HT1080 (cell line): ENCODE measurements around the gene ISLR. TPM values are rescaled to one million over a fixed set of nuclear protein-coding genes. Genes with fewer than 3 reads are reported as not detected.

Experiments used
- DNase-seq: peaks from one replicate; pipeline ENCODE4 v3.0.0-alpha.2; 2015; ENCODE audit warnings: low read depth
- small RNA-seq: library from RNA; depleted of rRNA; stranded (forward); fragments of <200 nt; gene quantifications from one replicate; pipeline ENCODE3, GENCODE V24; 2014
- total RNA-seq: library from RNA; depleted of rRNA; stranded (reverse); fragments of >200 nt; shearing (Covaris generic); gene quantifications from 2 replicates; pipeline ENCODE4 v1.2.3, GENCODE V29; 2014; rRNA removed

The ISLR gene
- total RNA-seq, 1 experiment from 2014 or later: 0.05 TPM

DNA sequence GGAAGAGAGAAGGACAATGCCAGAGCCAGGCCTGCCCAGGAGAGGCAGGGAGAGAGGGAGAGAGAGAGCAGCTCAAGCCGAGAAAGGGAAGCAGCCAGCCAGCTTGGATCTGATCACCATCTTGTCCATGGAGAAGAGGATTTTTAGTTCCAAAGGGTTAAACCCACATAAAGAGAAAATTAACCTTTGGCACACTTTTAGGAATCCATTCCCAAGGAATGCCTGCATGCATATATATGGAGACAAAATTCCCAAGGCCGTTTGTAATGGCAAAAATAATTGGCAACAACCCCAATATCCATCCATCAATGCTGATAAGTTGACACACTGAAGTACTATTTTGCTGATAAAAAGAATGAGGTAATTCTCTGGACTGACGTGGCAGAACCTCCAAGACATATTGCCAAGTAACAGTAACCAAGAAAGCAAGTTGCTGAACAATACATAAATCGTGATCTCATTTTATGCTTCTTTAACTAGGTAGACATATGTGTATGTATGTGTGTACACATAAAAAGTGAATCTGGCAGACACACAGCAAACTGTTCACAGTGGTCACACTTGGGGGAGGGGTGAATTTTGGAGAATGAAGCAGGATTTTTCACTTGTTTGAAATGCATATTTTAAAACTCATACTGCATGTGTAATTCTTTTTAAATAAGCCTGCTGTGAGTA lies 36.6 kb downstream of the ISLR start:
- no peak for DNase-seq

DNA sequence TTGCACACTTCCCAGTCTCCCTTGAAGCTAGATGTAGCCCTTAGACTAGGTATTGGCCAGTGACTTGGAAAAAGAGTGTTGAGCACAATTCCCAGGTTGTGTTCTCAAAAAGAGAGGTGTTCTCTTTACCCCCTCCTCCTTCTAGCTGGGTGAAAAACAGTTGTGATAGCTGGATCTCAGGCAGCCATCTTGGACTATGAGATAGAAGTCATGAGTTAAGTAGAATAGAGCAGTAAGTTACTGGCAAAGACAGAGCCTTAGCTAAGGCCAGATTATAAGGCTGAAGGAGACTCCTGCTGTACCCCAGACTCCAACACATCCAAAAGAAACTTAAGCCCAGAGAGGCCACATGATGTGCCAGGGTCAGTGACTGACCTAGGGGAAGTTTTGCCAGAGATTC lies 37.2 kb downstream of the ISLR start:
- no peak for DNase-seq

DNA sequence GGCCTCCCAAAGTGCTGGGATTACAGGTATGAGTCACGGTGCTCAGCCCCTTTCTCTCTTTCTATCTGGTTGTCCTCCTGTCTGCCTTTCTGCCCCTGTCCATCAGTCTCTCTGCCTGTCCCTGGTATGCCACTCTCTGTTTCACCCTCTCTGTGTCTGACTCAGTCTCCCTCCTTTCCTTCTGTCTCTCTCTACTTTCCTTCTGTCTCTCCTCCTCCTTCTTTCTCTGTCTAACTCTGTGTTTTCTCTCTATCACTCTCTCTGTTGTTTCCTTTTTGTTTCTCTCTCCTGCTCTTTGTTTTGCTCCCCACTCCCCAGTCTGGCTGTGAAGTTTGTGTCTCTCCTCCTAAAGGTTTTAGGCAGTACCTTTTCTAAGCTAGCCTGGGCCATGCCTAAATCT lies 38.1 kb downstream of the ISLR start:
- DNase-seq: no peak

DNA sequence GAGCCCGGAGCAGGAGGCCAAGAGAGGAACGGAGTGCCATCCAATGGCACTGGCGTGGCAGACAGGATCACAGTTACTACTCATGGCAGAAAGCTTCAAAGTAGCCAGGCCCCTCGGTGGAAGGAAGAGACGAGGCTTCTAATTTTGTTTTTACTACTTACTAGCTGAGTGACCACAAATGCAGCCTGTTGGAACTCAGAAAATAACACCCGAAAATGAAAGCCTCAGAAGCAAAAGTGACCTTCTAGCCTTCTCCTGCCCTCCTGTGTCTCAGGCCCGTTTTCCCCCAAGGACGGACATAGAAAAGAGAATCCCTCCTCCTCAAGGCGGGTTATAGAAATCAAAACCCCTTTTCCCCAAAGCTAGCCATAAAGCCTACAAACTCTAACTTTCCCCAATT lies 39.0 kb downstream of the ISLR start:
- no peak for DNase-seq

DNA sequence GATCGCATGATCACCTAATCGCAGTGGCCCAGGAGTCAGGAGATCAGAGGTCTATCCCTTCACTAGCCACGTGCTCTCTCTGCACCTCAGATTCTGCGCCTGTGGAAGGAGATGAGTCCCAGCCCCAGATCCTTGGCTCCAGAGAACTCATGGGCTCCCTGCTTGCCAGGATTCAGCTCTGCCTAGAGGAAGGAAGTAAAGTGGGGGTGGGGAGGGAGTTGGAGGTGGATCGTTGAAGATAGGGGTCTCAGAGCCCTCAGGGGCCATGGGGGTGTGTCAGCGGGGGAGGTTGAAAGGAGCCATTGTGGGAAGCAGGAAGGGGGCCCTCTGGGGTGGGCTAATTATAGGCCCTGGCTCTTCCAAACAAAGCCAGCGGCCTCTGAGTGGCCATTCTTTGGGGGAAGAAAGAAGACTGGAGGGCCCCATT lies 40.4 kb downstream of the ISLR start:
- DNase-seq: no peak

DNA sequence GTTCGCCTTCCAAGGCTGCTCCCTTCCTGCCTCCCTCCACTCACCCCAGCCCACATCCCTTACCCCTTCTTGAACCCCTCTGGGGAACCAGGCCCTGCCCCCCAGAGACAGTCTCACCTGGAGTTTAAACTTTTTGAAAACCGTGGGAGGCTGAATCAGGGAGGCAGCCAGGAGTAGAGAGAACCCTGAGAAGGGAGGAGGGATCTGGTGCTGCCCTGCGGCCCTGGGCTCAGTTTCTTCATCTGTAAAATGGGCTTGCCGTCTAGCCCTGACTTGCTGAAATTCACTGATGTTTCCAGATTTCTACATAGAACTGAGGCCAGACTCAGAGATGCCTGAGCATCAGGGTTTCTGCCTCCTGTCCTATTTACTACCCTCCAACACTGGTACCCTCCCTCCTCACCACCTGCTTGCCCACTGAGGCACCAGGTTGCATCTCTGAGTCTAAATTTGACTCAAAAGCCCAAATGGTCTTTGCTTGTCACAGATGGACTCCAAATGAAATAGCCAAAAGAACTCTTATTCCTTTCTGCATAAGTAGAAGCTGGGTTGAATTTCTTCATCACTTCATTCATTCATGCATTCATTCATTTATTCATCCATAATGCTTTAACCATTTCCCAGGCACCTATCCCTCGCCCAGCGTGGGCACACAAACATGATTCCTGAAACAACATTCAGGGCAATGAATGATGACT lies 41.0 kb downstream of the ISLR start:
- no peak for DNase-seq

DNA sequence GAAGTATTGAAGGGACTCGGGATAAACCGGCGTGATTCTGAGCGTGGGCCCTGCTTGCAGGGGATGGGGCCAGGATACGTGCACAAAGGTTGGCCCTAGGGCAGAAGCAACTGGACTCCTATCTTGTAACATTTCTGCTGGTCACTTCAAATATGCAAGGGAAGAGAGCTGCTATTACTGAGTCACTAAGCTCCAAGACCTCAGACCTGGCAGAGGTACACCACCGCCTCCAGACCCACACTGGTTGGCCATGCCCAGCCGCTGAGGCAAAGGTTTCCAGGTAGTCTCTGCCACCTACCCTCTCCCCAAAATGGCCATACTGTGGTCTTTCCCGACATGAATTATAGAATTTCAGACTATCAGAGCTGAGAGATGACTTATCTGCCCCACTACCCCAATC lies 42.4 kb downstream of the ISLR start:
- no peak for DNase-seq

DNA sequence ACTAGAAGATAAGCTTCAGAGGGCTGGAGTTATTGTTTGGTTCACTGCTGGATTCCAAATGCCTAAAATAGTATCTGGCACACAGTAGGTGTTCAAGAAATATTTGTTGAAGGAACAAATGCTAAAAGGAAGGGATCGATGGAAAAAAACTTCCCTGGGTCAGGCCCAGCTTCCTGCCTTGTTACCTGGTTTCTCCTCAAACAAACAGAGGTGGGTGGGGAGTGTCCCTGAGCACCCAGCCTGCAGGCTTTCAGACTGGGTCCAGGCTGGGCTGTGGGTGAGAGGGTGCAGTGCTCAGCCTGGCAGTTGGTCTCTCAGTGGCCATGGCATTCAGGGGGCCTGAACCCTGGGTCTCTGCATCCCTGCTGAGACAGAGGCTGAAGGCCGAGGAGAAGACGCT lies 43.4 kb downstream of the ISLR start:
- DNase-seq: no peak

DNA sequence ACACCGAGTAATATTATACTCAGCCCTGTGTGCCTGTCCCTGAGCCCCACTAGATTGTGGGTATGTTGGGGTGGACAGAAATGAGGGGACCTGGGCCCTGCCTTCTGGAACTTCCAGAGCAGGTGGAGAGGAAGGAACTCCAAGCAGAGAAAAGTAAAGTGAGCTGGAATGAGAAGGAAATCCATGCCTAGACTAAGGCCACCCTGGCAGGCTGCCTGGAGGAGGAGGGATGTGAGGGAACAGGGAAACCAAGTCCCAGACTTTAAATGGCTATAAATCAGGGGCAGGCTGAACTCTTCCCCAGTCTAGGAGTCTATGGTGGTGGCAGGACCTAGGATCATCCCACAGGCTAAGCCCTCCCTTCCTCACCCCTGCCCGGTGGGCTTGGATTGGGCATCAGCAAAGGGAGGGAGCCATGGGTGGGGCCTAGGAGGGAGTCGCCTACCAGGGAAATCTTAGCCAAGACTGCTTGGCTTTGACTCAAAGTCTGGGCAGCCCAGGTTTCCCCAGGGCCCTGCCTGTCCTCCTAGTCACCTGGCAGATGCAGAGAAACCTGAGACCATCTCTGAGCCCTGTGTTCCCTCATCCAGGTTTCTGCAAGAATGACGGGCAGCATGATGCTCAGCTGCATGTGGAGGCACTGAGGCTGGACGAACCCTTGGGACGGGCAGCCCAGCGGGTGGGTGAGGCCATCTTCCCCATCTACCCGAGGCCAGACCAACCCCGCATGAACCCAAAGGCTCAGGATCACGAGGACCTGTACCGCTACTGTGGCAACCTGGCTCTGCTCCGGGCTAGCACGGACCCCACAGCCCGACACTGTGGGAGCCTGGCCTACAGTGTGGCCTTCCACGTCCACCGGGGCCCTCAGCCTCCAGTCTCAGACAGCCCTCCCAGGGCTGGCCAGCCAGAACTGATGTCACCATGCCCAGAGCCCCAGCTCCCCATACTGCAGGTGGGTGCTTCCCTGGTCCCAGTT lies 44.7 kb downstream of the ISLR start:
- no peak for DNase-seq

DNA sequence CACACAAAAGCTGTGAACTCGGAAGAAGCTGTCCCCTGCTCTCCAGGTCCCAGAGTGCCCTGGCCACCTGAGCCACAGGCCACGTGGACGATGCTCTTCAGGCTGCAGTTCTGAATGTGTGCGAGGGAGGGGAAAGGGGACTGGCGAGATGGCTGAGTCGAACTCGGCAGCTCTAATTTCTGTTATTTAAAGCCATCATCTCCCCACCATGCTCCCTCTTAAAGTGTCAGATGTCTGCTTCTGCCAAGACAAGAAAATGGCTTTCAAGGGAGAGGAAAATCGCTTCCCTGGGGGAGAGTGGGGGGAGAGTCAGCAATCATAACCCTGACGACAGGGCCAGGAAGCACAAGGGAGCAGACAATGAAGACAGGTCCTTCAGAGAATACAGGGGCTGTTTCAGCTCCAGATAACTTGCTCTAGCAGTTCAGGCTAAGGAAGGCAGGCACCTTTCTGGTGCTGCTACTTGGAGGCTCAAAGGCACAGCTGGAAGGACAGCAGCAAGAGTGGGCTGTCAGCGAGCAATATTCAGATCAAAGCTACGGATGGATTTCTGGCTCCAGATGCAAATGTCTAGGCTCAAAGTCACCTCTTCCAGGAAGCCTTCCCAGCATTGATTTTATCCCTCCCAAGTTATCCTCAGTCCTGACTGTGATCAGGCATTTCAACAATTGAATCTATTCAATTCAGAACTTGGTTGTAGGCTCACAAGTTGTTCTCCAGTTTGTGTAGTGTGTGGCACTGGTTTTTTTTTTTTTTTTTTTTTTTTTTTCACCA lies 47.2 kb downstream of the ISLR start:
- no peak for DNase-seq

DNA sequence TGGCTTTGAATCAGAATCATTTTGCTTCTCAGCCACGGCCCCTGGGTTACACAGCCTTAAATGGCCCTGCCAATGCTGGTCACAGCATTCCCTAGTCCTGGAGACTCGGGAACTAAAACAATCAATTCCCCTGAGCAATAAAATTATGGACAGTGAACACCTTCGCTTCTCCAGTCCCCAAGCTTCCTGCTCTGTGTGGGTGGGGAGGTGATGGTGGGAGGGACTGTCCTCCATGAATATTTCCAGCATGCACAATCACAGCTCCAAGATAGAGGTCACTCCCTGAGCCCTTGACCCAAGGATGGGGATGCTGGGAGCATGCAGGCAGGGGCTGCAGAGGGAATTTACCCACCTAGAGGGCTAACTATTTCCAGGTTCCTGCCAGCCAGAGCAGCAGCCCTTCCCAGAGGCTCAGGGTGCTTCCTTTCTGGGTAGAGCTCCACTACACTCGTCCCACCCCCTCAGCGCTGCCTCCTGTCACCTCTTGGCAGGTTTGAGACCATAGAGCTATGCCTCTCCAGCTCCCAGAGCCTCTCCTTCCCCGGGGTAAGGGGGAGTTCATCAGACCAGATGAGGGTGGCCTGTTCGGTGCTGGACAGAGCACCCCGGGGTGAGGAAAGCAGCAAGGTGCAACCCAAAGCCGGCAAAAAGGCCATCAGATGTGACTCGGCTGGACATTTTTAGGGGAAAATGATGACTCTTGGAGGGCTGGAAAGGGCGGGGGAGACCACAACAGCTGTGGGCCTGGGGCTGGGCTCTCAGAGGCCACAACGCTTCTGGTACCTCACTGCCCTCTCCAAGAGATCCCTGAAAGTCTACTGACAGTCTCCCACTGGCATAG lies 48.1 kb downstream of the ISLR start:
- no peak for DNase-seq

DNA sequence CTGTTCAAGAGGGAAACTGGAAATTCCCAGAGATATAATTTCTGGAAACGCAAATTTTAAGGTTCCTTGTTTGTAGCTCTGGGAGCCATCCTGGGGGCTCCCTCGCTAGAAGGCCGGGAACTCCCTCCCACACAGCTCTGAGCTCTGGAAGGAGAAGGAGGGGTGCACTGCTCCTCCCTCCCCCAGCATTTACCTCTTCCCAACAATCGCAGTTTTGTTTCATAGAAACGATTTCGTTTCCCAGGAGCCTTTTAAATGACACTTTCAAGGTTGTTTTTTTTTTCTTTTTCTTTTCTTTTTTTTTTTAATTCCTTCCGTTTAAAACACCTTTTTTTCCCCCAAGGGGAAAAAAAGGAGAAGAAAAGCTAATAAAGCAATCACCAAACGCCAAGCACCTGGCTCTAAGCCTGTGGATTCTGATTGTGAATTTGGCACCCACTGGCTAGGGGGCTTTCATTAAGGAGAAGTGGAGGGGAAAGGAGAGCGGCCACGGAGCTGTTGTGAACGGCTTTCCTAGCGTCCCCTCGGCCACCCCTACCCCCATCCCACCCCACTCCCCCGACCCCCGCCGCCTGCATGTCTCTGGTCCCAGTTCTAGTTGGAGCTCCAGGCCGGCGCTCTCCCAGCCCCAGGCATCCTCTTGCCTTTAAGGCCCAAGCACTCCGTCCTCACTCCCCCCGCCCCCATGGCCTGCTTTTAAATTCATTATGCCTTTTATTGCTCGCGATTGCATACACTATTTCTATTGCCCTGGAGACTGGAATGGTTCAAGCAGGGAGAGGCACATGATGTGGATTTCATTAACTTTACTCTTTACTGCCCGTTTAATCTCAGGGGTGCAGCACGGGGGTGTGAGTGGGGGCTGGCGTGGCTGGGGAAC lies 49.0 kb downstream of the ISLR start:
- DNase-seq: no peak

DNA sequence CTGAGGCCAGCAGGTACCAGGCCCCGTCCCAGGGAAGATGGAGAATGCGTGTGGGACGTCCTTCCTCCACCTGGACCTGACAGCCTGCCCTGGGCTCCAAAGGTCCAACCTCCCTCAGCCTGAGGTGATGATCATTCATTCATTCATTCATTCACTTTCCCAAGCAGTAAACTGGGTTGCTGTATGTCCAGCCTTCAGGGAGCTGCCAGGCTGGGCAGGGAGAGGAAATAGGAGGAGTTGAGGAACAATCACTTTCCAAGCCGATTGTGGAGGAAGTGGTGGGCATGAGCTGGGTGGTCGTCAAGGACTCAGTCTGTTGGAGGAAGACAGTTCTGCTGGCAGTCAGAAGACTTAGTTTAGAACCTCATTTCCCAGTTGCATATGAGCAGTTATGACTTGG lies 52.4 kb downstream of the ISLR start:
- DNase-seq: no peak

Small RNAs within 50 kb of the gene (small RNA-seq; reads per million reads assigned to genes)
- not detected for gene RF00017

Other genes starting within 250 kb of the ISLR start
- gene LOXL1, start 247.2 kb upstream of the ISLR start, total RNA-seq: 51.8 and 67.5 TPM in 2 replicates
- gene STOML1, start 181.4 kb upstream of the ISLR start, total RNA-seq: 27.5 and 28.3 TPM in 2 replicates
- gene PML, start 179.0 kb upstream of the ISLR start, total RNA-seq: 31.9 and 39.2 TPM in 2 replicates
- gene GOLGA6A, start 91.2 kb upstream of the ISLR start, total RNA-seq: not detected in 2 replicates
- not detected in 2 replicates for gene ISLR2, start 43.1 kb upstream of the ISLR start, total RNA-seq
- gene STRA6, start 29.1 kb downstream of the ISLR start, total RNA-seq: 0.10 TPM in 1 of 2 replicates, not detected in the other
- not detected in 2 replicates for gene CCDC33, start 62.6 kb downstream of the ISLR start, total RNA-seq
- 0.80 and 0.87 TPM in 2 replicates for gene CYP11A1, start 193.9 kb downstream of the ISLR start, total RNA-seq